Naive B cell (primary cell): Measurements from ENCODE around the gene WNT10A. TPM values are rescaled to one million over a fixed set of nuclear protein-coding genes. Genes with fewer than 3 reads are reported as not detected.

ENCODE experiments used
- ATAC-seq, 2 donors: fragments of 150-1000 bp; cut with Tn5 transposase; 2 replicates each; pipeline ENCODE4 v1.10.0; 2021; ENCODE audit warnings: low read depth in 2 of 2, mild to moderate bottlenecking in 2 of 2, moderate library complexity in 2 of 2
- DNase-seq: peaks from one replicate; pipeline ENCODE4 v3.0.0; 2022
- H3K27ac Mint-ChIP-seq, 6 donors: one replicate each; pipeline ENCODE4 v1.8.0; 2020 to 2022; ENCODE audit warnings: mild to moderate bottlenecking in 6 of 6, mixed read lengths in 6 of 6, moderate library complexity in 5 of 6, inconsistent platforms in 2 of 6
- H3K27me3 Mint-ChIP-seq, 3 donors: one replicate each; pipeline ENCODE4 v1.8.0; 2021 to 2022; ENCODE audit warnings: mixed read lengths in 3 of 3, mild to moderate bottlenecking in 1 of 3
- H3K36me3 Mint-ChIP-seq, 2 donors: one replicate each; pipeline ENCODE4 v1.8.0; 2020 to 2022; ENCODE audit warnings: mixed read lengths in 2 of 2, inconsistent platforms in 1 of 2, mild to moderate bottlenecking in 1 of 2
- H3K4me1 Mint-ChIP-seq, 3 donors: one replicate each; pipeline ENCODE4 v1.8.0; 2020 to 2022; ENCODE audit warnings: mixed read lengths in 3 of 3, inconsistent platforms in 1 of 3, mild to moderate bottlenecking in 1 of 3, moderate library complexity in 1 of 3
- H3K4me3 Mint-ChIP-seq, 8 donors: one replicate each; pipeline ENCODE4 v1.8.0; 2020 to 2022; ENCODE audit warnings: mild to moderate bottlenecking in 8 of 8, mixed read lengths in 8 of 8, moderate library complexity in 8 of 8, inconsistent platforms in 2 of 8
- H3K9me3 Mint-ChIP-seq, 7 donors: one replicate each; pipeline ENCODE4 v1.8.0; 2020 to 2022; ENCODE audit warnings: mixed read lengths in 7 of 7, mild to moderate bottlenecking in 5 of 7, inconsistent platforms in 2 of 7, moderate library complexity in 1 of 7
- polyA plus RNA-seq, 6 donors: library from polyadenylated mRNA; unstranded; fragments of 300-500 nt; fragmentation: Illumina TruSeq; gene quantifications; one replicate each; pipeline ENCODE4 v1.2.3, GENCODE V29; 2021; ENCODE audit warnings: low read depth in 6 of 6

The WNT10A gene
- polyA plus RNA-seq, 6 donors from 2014 or later = 6.4 to 23.9 (median 10.7) TPM

- Mint-ChIP-seq H3K4me3 (peak overlapping the region; percentile 59 to 90 (median 78)), H3K9me3 (no peaks in the 10 kb centered on the region), H3K27me3 (no peaks in the 10 kb centered on the region), H3K4me1 (peaks cover 61 to 82% (median 78%) of the 10 kb centered on the region in 3 donors), H3K27ac (peak overlapping the region; percentile 2 to 99 (median 97)), H3K36me3 (no peaks in the 10 kb centered on the region)
- DNase-seq (no peak), ATAC-seq (no peak)
These were observed 2.3 kb downstream of the WNT10A start for GRCh38 chr2:218882866-218883366.

DNA sequence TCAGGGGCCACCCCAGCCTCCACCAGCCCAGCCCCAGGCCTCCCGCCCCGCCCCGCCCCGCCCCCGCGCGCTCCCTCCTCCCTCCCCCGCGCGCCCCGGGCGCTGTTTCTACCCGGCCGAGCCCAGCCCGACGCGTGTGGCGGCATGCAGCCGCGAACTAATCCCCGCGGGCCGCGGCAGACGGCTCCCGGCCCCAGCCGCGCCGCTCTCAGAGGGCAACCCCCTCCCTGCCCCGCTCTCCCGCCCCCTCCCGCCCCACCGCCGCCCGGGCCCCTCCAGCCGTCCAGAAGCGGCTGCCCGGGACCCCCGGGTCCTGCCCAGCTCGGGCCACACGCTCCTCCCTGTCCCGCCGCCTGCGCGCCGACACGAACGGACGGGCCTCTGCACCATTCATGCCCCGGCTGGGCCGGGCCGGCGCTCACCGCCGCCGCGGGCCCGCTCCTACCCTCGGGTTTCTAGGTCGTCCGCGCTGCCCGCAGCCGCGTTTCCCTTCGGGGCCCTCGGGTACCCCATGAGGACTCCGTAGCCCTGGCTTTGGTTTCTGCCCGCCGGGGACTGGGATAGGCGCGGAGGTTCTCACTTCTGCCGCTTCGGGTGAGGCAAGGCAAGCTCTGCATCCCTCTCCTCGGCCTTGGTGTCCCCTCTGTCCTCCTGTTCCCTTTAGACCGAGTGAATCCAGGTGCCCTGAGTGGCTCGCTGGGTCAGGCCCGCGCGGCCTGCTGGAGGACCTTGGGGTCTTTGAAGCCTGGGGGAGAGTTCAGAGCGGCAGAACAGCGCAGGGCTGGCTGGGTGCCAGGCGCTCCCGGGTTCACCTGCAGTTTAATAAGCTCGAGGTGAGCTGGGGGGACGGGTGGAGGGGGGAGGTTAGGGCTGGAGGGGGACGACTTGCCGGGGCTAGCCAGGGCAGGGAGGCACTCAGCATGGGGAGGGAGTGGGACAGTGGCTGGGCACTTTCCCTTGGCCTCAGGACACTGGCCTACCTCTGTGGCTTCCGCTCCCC is 3.1 kb downstream of the WNT10A start:
- no peaks in the 10 kb centered on the region for H3K27me3 Mint-ChIP-seq
- H3K36me3 Mint-ChIP-seq = no peaks in the 10 kb centered on the region
- no peaks in the 10 kb centered on the region for H3K9me3 Mint-ChIP-seq
- peak overlapping the region; percentile 75 to 90 (median 82) for H3K4me3 Mint-ChIP-seq
- ATAC-seq = peak; percentile 13 to 20
- H3K4me1 Mint-ChIP-seq = peaks cover 61 to 85% (median 76%) of the 10 kb centered on the region in 3 donors
- H3K27ac Mint-ChIP-seq = peak overlapping the region; percentile 93 to 99 (median 98)
- DNase-seq = peak; percentile 65

DNA sequence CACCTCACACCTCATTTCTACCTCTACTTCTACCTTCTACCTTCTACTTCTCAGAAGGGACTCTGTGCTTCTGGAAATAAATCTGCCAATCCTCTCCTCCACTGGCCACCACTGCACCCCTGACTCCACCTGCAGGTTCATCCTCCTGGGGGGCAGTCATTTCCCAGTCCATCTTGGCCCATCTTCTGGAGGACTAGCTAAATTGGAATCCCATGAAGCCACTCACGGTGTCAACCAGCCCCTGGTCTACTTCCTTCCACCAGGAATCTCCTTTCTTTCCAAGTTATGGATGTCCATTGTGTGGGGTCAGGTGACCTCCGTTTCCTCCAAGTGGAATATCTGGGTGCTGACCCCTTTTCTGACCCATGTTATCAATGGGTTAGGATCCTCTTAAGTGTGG is 3.9 kb downstream of the WNT10A start:
- no peak for ATAC-seq
- Mint-ChIP-seq H3K27ac (peak overlapping the region; percentile 89 to 98 (median 94)), H3K4me3 (peak overlapping the region; percentile 75 to 84 (median 80)), H3K9me3 (no peaks in the 10 kb centered on the region), H3K4me1 (peaks cover 57 to 81% (median 69%) of the 10 kb centered on the region in 3 donors), H3K27me3 (no peaks in the 10 kb centered on the region), H3K36me3 (no peaks in the 10 kb centered on the region)
- DNase-seq = no peak

DNA sequence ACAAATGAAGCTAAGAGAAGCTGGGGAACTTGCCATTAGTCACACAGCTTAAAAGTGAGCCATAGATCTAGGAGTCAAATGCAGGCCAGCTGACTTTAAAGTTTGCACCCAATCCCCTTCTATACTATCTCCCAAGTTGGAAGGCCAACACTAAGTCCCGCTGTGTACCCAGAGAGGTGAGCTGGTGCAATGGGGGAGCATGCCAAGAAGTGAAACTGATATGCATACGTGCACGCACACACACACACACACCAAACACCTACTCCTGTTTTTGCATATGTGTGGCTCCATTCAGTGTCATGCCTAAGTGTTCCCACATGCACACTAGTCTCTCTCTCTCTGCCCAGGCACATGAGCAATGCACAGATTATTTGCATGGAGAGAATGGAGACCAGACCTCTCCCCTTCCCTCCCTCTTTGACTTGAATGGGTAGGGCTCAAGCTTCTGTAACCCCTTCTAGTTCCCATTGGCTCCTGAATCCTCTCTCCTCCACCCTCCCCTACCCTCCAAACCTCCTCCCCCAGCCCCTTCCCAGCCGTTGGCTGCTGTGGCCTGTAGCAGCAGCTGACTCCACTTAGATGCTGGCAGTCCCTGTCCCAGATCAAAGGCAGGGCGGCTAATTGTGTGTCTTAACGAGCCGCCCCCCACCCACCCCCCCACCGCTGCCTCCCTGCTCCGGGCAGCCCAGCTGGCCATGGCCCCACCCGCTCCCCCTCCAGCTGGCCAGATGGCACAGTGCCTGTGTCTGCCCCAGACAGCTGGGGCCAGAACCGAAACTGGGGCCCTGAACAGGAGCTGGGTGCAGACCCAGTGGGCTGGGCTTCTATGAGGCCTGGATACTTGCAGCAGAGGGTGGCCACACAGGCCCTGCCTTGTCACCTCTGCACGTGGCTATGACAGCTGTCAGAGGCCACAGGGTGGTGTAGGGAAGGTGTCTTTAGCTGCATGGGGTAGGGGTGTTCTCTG is 5.6 kb downstream of the WNT10A start:
- Mint-ChIP-seq H3K4me1 (peaks cover 47 to 70% (median 66%) of the 10 kb centered on the region in 3 donors), H3K27me3 (no peaks in the 10 kb centered on the region), H3K27ac (peak overlapping the region in 5 of 6 donors; percentile 63 to 95 (median 89)), H3K36me3 (no peaks in the 10 kb centered on the region), H3K4me3 (peak overlapping the region in 7 of 8 donors; percentile 9 to 81 (median 46)), H3K9me3 (no peaks in the 10 kb centered on the region)
- DNase-seq (peak; percentile 51), ATAC-seq (peak; percentile 19 to 27)

DNA sequence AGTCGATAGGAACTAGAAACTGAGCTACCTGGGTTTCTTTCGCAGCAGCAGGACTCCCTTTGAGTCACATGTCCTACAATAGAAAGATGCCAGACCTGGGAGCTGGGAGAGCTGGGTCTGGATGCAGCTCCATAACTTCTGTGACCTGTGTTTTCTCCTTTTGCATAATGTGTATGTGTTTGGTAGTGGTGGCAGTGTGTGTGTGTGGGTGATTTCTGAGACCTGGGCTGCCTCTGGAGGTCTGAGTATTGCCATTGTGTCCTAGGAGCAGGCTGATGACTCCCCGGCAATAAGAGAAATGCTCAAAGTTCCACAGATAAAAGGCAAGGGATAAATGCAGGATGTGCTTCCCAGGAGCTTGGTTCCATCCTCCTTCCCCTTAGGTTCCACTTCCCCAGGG is 6.4 kb downstream of the WNT10A start:
- Mint-ChIP-seq H3K9me3 (no peaks in the 10 kb centered on the region), H3K4me1 (peaks cover 48 to 70% (median 66%) of the 10 kb centered on the region in 3 donors), H3K27me3 (no peaks in the 10 kb centered on the region), H3K36me3 (no peaks in the 10 kb centered on the region), H3K27ac (peak overlapping the region in 3 of 6 donors; percentile 43 to 79 (median 63)), H3K4me3 (peak overlapping the region in 2 of 8 donors; percentile 29 to 65)
- DNase-seq (no peak), ATAC-seq (no peak)

DNA sequence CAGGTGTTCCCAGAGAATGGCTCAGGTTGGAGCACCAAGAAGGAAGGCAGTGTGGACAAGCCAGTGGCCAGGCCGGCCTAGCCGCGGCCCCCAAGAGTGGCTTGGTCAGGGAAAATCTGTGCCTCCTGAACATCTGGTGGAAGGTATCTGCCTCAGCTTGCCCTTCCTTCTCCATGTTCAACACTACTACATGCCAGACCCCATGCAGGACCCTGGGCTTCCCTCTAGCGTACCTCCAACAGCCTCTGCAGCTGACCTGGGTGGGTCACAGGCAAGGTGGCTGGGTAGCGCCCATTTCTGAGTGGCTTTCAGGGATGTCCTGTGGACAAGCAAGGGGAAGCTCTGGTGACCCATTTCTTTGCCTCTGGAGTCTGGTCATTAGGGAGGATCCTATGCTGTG is 7.7 kb downstream of the WNT10A start:
- no peak overlapping the region for H3K4me3 Mint-ChIP-seq
- no peaks in the 10 kb centered on the region for H3K27me3 Mint-ChIP-seq
- no peaks in the 10 kb centered on the region for H3K36me3 Mint-ChIP-seq
- ATAC-seq (no peak), DNase-seq (no peak)
- H3K4me1 Mint-ChIP-seq = peaks cover 43 to 69% (median 63%) of the 10 kb centered on the region in 3 donors
- H3K27ac Mint-ChIP-seq = peak overlapping the region in 1 of 6 donors; percentile 19
- H3K9me3 Mint-ChIP-seq = no peaks in the 10 kb centered on the region

DNA sequence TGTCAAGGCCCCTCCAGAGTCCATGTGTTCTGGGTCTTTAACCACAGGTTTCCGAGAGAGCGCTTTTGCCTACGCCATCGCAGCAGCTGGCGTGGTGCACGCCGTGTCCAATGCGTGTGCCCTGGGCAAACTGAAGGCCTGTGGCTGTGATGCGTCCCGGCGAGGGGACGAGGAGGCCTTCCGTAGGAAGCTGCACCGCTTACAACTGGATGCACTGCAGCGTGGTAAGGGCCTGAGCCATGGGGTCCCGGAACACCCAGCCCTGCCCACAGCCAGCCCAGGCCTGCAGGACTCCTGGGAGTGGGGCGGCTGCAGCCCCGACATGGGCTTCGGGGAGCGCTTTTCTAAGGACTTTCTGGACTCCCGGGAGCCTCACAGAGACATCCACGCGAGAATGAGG is 9.3 kb downstream of the WNT10A start:
- Mint-ChIP-seq H3K36me3 (no peaks in the 10 kb centered on the region), H3K4me3 (no peak overlapping the region), H3K27ac (peak overlapping the region in 3 of 6 donors; percentile 26 to 99 (median 38)), H3K9me3 (no peaks in the 10 kb centered on the region), H3K4me1 (peaks cover 49 to 72% (median 72%) of the 10 kb centered on the region in 3 donors), H3K27me3 (no peaks in the 10 kb centered on the region)
- DNase-seq (no peak), ATAC-seq (no peak)

DNA sequence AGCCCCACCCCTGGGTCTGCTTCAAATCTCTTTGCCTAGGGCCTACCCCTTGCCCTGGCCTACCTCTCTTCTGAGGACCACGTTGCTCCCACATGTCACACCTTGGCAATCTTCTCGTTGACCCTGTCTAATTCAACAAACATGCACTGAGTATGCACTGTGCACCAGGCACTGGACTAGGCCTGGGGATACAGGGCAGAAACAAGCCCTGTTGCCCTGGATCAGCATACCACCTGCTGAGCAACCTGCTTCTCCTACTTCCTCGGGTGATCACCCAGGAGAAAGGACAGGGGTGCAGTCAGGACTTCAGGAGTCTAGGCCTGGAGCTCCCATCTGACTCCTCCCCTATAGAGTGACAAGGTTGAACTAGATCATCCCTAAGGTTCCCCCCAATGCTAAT is 9.7 kb downstream of the WNT10A start:
- H3K27me3 Mint-ChIP-seq = no peaks in the 10 kb centered on the region
- no peaks in the 10 kb centered on the region for H3K9me3 Mint-ChIP-seq
- DNase-seq = no peak
- H3K4me3 Mint-ChIP-seq = peak overlapping the region in 1 of 8 donors; percentile 35
- peaks cover 48 to 72% (median 72%) of the 10 kb centered on the region in 3 donors for H3K4me1 Mint-ChIP-seq
- peak overlapping the region in 5 of 6 donors; percentile 97 to 100 (median 99) for H3K27ac Mint-ChIP-seq
- ATAC-seq = no peak
- H3K36me3 Mint-ChIP-seq = no peaks in the 10 kb centered on the region

DNA sequence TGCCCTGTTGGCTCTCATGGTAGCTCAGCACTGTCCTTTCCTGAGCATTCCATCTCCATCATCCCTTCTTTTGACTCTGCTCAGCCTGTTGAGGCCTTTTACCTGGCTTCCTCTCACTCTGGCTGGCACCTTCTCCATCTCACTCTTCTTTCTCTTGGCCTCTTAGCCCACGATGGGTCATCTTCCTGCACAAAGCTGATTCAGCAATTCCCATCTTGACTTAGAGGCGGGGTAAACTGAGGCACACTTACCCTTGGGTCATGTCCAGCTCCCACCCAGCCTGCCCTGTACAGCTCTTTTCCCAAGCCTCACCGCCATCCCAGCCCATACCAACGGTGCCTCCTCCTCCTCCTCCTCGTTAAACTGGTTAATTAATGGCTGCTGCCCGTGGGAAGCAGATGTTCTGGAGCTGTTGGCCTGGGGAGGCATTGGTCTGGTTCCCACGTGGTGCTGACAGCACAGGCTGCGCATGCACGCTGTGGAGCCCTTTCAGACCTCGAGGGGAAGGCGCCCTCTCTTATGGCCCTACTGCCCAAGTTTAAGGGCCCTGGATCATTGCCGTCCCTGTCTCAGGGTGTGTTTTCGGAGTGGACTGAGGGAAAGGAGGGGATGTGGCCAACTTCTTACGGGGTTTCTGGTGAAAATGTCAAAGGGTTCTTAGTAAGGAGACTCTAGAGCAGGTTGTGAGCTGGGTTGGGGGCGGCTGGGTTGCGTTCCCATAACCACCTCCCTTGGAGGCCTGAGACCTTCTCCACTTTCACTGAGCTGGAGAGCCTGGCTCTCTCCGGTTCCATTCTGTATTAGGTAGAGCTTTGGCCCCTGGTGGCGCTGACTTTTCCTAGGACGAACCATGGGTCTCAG is 10.9 kb downstream of the WNT10A start:
- peak overlapping the region; percentile 97 to 100 (median 99) for H3K27ac Mint-ChIP-seq
- H3K4me1 Mint-ChIP-seq = peaks cover 50 to 72% (median 72%) of the 10 kb centered on the region in 3 donors

DNA sequence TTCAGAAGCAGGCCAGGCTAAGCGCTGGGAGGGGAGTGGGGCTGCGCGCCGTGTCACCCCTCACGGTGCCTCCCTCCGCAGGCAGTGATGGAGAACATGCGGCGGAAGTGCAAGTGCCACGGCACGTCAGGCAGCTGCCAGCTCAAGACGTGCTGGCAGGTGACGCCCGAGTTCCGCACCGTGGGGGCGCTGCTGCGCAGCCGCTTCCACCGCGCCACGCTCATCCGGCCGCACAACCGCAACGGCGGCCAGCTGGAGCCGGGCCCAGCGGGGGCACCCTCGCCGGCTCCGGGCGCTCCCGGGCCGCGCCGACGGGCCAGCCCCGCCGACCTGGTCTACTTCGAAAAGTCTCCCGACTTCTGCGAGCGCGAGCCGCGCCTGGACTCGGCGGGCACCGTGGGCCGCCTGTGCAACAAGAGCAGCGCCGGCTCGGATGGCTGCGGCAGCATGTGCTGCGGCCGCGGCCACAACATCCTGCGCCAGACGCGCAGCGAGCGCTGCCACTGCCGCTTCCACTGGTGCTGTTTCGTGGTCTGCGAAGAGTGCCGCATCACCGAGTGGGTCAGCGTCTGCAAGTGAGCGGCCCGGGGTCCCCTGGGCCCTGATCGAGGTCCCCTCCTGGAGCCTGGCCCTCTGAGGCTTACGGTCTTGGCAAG is 12.2 kb downstream of the WNT10A start:
- H3K36me3 Mint-ChIP-seq = no peaks in the 10 kb centered on the region
- peak overlapping the region; percentile 97 to 100 (median 100) for H3K27ac Mint-ChIP-seq
- H3K9me3 Mint-ChIP-seq = no peaks in the 10 kb centered on the region
- peak overlapping the region; percentile 78 to 94 (median 88) for H3K4me3 Mint-ChIP-seq
- peaks cover 54 to 62% (median 59%) of the 10 kb centered on the region in 3 donors for H3K4me1 Mint-ChIP-seq
- ATAC-seq = peak; percentile 64 to 65
- peak; percentile 97 for DNase-seq
- no peaks in the 10 kb centered on the region for H3K27me3 Mint-ChIP-seq

More for the DNA sequence above, 10.9 kb downstream of the WNT10A start:
- no peaks in the 10 kb centered on the region for H3K27me3 Mint-ChIP-seq
- no peak for DNase-seq
- no peaks in the 10 kb centered on the region for H3K9me3 Mint-ChIP-seq
- ATAC-seq = no peak
- H3K4me3 Mint-ChIP-seq = peak overlapping the region; percentile 59 to 91 (median 83)
- H3K36me3 Mint-ChIP-seq = no peaks in the 10 kb centered on the region

DNA sequence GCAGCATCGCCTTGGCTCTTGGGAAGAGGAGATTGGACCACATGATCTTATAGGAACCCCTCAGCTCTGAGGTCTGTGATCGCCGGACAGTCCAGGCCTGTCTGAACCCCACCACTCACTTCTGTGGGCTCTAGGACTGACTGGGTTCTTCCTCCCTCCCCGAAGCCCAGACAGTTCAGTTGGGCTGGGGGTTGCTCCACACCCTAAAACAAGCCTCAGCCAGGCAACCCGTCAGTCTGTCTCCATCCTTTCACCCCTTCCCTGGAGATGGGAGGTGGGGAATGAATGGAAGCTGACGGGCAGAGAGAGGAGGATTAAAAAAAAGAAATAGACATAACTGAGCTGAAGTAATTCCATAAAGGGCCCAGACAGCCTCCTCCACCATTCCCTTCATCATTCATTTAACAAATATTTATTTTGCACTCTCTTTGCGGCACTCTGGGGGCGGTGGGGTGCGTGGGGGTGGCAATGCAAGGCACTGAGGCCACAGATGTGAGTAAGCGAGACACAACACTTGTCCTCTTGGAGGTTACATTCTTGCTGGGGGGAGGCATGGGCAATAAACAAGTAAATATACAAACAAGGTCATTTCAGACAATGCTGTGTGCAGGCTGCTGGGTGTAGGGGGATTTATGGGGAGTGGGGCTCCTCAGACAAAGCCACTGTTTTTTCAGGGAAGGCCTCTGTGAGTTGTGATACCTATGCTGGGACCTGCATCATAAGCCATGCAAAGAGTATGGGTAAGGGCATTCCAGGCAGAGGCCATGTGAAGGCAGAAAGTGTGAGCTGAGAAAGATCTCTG is 12.9 kb downstream of the WNT10A start:
- peaks cover 61 to 66% (median 63%) of the 10 kb centered on the region in 3 donors for H3K4me1 Mint-ChIP-seq
- no peak for DNase-seq
- H3K36me3 Mint-ChIP-seq = no peaks in the 10 kb centered on the region
- H3K9me3 Mint-ChIP-seq = no peaks in the 10 kb centered on the region
- peak overlapping the region; percentile 97 to 100 (median 100) for H3K27ac Mint-ChIP-seq
- H3K4me3 Mint-ChIP-seq = peak overlapping the region; percentile 77 to 94 (median 88)
- no peak for ATAC-seq
- H3K27me3 Mint-ChIP-seq = peaks cover 0 to 5% (median 0%) of the 10 kb centered on the region in 3 donors
